ENCODE results near the gene PLCB1.

PLCB1 gene

DNA sequence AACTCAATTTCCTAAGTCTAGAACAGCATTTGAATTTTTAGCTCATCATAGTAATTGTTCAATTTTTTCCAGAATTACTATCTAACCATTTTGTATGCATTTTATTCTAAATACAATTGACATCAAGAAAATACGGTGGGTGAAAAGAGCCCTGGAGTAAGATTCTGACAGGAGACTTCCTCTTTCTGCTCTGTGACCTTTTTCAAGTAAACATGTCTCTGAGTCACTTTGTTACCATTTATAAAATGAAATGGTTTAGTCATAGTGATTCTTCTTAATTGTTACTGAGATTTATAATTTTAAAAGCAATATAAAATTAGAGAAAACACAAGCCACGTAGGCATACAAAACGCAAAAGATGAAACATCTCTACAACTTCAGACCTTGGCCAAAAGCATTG lies 80.2 kb downstream of the PLCB1 start:
- DNase-seq (ENCODE audit: low read depth in 2 of 2) = no peak

DNA sequence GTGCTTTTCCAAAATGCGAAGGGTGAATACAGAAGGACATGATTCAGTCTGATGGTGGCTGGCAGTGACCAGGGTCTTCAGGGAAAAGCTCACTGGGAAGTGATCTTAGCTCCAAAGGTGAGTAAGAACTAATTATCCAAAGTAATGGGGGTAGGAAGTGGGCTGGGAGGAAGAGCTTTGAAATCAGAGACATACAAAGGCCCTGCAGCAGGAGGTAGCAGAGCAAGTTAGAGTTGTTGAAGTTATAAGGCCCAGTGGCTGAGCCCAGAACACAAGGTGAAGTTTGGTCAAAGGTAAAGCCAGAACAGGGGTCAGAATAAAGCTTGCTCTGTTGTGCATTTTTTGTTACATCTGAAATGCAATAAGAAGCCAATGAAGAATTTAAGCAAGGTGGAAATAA lies 81.2 kb downstream of the PLCB1 start:
- no peak for DNase-seq (ENCODE audit: low read depth in 2 of 2)

DNA sequence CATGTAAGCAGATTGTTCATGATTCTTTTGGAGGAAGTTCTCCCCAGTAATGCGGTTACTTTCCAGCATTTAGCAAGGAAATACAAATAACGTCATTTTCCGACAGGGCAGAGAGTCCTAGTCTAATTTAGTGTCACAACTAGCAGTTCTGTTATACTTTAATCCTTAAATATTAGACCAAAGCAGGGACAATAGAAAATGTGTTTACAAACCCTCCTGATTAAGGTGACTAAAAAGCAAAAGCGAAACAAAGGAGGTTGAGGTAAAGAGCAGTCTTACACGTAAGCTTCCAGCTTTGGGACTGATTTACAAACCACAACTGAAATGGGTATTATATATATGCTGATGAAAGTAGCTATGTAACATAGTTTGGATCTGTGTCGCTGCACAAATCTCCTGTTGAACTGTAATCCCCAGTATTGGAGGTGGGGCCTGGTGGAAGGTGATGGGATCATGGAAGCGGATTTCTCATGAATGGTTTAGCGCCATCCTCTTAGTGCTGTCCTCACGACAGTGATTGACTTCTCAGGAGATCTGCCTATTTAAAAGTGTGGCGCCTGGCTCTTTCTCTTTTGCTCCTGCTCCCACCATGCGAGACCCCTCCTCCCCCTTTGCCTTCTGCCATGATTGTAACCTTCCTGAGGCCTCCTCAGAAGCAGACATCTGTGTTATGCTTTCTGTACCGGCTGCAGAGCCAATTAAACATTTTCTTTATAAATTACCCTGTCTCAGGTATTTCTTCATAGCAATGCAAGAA lies 81.9 kb downstream of the PLCB1 start:
- DNase-seq (ENCODE audit: low read depth in 2 of 2) = no peak

DNA sequence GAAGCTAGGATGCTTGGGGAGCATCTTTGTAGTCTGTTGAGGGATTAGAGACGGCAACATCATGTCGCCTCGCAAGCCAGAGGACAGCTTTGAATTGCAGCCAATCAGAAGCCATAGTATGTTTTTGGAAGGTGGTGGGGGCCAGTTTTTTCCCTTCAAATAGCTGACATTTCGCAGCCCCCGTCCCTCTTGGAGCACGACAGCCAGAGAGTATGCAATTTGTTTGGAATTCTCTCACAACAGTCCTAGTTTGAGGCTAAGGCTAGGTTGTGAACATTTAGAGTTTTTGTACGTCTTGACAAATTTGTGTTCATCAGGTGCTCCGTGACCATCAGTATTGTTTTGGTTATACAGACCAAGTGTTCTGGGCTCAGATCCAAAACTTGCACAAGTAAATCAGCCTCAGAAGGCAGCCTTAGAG lies 83.3 kb downstream of the PLCB1 start:
- DNase-seq (ENCODE audit: low read depth in 2 of 2) = no peak

DNA sequence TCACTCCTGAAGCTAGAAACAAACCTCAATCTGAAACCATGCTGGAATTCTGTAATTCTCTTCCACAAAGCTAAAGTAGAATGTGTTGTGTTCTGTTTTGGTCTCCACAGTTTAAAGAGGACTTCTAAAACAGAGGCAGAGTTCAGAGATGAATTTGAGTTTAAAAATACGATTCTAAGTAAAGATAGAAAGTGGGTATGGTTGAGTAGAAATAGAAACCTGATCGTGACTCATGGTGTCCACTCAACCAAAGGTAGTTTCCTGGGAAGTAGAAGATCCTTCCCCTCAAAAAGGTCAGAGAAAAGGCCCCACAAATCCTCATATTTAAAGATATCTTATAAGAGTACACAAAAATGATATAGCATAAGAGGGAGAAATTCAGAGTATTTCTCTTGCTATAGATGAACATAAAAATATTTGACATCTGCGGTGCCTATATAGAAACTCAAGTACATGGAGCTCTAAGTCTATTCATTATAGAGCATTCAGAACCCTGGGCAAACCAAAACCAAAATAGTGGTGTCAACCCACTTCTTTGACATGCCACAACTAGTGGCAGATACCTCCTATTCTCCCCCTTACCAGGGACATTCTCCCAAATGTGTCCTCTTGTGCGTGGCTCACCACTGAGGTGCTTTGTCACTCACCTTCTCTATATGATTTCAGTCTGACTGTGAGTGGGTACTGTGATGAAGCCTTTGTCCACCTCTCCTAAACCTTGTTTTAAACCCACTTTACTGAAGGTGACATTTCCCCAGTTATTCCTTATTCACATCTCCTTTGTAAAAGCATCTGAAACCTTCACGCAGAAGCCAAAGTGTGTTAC lies 84.5 kb downstream of the PLCB1 start:
- no peak for DNase-seq (ENCODE audit: low read depth in 2 of 2)

DNA sequence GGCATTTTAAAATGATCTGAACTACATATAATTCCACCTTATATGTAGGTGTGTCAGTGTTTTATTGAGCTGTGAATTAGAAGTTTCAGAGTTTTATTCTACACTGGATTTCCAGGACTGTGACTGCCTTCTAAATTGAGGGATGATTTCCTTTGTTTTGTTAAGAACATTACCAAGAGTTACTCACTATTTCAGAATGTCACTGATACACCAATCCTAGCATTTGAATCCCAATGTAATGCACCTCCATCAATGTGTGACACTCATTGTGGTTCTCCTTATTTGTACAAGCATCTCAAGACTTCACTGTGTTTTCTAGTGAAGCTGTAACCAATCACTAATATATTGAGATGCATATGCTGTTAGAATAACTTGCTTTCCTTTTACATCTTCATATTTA lies 86.8 kb downstream of the PLCB1 start:
- DNase-seq (ENCODE audit: low read depth in 2 of 2) = no peak

DNA sequence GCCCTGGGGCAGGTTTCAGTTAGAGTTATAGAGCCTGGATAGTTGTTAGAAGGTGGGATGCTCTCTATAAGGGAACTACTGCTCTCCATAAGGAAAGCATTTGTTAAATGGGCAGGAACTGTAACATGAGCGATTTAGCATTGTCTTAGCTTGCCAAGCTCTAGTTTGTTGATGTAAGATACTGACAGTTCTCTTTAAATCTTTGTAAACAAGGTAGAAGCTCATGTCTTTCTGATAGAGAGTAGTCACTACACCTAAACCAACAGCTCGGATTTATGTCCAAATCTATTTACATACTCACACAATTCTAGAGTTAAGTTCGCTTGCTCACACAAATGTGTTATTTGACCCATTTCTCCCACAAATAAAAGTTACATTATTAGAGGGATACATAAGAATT lies 87.3 kb downstream of the PLCB1 start:
- no peak for DNase-seq (ENCODE audit: low read depth in 2 of 2)

DNA sequence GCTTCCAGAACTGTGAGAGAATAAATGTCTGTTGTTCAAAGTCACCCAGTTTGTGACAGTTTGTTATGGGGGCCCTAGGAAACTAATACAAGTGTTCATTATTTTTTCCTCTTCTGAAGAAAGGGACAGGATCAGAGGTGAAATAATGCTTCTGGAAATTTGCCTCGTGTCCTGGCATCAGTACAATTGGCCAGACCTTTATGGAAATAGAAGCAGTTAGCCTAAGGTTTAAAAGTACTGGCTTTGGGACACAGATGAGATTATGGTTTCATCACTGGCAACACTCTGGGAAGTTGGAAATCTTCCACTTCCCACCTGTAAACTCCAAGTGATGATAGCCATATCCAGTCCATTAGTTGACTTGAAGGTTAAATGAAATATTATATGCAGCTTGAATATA lies 88.7 kb downstream of the PLCB1 start:
- DNase-seq (ENCODE audit: low read depth in 2 of 2) = no peak

DNA sequence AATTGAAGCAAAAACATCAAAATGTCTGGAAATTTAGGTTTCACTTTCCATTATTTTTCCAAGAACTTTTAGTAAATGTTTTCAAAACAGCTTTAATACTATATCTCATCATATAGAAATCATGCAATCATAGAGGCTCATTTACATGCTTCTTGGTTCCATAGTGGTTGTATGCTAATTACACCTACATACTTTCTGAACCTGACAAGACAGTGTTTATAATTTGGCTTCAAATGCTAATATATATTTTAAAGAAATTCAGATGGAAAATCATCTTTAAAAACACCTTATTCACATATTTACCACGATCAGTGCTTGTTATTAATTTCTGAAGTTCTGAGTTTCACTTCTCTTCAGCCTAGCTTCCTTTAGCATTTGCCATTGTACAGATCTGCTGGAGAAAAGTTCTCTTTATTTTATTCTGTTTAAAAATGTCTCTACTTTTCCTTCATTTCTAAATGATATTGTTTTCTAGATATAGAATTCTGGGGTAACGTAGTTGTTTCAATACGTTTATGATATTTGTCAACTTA lies 89.9 kb downstream of the PLCB1 start:
- no peak for DNase-seq (ENCODE audit: low read depth in 2 of 2)

DNA sequence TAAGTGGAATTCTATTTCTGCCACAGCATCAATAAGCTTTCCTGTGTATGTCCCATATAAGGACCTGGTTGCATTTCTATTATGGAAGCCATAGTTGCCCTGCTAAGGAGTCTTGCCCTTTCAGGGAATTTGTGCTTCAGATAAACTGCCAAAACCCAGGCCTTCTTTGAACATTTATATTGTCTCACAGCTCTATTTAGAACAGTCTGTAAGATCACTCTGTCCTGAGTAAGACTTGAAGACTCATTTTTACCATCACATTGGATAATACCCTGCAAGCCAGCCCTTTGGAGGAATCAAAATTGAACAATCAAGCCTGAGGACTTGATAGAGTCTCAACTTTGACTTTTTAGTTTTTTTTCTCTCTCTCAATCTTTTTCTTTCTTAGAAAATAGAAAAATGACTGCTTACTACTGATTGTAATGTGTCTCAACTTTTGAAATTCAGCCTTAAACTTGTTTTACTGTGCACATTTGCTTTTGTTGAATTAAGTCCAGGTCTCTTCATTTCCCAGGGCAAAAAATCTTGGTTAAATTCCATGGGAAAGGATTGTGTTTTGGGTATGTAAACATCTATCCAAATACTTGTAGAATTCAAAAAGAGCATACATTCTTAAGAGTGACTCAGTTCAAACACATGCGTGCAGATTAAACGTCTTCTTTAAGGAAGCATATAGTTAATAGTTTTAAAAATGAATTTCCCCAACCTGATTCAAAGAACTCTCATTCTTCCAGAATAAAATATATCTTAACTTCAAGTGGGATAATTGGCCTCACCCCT lies 91.2 kb downstream of the PLCB1 start:
- DNase-seq (ENCODE audit: low read depth in 2 of 2) = no peak

DNA sequence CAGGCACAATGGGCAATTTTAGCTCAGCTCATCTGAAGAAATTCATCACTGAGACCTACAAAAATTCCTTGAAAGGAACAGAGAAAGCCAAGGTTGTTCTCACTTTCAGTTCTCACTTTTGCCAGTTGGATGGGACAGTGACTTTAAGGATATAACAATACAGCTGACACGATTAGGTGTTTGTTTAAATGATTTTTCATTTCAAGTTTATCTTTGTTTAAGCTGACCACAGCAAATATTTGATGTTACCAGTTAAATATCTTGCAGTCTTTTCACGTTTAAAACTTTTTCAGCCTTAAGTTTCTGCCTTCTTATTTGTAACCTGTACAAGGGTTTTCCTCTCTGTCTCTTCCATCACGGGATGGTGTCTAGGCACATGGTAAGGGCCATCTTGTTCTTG lies 93.6 kb downstream of the PLCB1 start:
- no peak for DNase-seq (ENCODE audit: low read depth in 2 of 2)

DNA sequence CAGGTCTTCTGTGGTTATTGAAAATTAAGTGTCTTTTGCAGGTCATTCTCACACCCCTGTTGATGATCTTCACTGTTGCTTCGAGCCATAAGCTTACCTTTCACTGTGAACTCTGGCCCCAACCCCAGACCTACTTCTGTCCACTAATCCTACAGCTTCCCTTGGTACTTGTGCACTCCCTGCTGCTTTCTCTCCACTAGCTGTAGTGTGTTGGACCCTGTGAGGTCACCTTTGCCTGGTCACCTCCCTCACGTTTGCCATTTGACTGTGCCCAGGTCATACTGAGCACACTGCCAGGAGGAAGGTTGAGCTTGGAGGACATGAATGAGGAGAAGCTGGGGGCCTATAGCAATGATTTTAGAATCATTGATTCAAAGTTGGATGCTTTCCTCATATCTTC lies 94.0 kb downstream of the PLCB1 start:
- no peak for DNase-seq (ENCODE audit: low read depth in 2 of 2)

DNA sequence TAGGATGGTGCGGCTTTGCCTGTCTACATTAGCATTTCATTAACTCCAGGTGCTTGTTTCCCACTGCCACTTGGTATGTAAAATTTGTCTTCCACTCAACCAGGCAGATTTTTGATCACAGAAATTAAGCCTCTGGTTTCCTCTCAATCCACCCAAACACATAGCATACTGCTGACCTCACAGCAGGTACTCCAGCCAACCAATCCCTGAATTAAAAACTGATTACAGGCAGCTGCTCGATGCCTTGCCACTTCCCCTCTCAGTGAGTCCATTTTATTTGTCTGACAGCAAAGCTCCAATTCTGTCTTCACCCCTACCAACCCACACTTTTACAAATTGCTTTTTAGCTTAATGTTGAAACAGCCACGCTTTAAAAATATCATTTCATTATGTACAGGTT lies 95.2 kb downstream of the PLCB1 start:
- DNase-seq (ENCODE audit: low read depth in 2 of 2) = no peak

DNA sequence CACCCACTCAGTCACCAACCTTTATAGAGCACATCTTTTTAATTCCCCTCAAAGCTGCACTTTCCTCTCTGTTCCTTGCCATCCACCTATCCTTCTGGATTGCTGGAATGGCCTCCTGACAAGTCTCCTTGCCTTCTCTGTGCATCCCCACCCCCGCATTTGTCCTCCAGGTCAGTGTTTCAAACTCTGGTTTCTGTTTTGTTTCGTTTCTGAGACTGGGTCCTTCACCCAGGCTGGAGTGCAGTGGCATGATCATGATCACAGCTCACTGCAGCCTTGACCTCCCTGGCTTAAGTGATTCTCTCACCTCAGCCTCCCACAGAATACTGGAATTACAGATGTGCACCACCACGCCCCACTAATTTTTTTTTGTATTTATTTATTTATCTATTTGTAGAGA lies 96.2 kb downstream of the PLCB1 start:
- DNase-seq (ENCODE audit: low read depth in 2 of 2) = no peak

DNA sequence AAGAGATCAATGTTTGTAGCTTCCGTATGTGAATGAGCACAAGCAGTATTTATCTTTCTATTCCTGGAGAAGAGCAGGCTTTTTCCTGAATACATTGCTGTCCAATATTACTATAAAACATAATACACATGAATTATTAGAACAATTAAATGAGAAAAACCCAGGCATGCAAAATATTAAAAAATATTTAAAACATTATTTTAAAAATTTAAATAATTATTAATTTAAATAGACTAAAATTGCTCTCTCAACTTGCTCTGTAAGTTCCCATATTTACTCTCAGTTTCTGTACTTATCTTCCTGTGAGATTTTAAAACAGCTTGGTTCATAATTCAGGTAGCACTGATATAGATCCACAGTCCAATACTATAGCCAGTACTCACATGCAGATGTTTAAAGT lies 97.0 kb downstream of the PLCB1 start:
- DNase-seq (ENCODE audit: low read depth in 2 of 2) = no peak

DNA sequence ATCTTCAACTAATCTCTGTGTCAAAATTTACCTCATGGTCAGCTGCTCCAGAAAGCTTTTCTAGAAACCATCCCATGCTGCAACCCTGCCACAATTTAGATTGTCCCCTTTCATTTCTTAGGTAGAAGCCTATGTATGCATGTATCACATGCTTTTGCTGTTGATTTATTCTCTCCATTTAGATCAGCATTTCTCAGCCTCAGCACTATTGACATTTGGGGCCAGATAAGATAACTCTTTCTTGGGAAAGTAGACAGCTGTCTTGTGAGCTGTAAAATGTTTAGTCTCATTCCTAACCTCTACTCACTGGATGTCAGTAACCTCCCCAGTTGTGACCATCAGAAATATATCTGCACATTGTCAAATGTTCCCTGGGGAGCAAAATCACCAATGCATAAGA lies 99.0 kb downstream of the PLCB1 start:
- no peak for DNase-seq (ENCODE audit: low read depth in 2 of 2)

DNA sequence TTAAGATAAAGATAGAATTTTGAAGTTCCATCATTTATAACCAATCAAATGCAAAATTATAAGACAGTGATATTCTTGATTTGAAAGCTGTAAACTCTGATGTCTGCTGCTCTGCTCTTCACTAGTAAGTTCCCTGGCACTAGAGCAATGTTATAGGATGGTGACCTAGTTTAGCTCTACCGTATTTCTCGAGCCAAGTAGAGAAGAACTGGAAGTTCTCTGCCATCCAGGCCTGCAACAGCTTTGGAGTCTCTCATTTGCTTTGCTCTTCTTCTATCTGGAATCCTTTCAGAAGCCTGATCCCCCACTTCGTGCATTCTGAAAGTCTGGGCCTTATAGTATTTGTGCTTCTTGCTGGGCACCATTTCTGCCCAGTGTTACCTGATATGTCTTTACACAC lies 100.3 kb downstream of the PLCB1 start:
- DNase-seq (ENCODE audit: low read depth in 2 of 2) = no peak

DNA sequence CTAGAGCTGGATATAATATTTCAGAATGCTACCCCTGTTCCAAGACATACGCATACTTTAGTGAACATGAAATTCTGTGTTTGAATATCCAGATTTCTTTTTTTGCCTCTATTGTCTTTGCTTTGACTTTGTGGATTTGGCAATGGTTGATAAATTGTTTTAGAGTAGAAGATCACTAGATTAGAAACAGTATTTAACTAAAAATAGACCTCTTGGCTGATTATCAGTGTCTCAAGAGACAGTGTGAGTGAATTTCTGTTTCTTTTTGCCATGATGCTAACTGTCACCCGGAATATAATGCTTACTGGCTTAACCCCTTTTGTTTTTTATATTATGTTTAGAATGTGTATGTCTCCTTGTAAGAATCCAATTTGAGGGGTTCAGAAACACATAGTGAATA lies 102.5 kb downstream of the PLCB1 start:
- DNase-seq (ENCODE audit: low read depth in 2 of 2) = no peak

DNA sequence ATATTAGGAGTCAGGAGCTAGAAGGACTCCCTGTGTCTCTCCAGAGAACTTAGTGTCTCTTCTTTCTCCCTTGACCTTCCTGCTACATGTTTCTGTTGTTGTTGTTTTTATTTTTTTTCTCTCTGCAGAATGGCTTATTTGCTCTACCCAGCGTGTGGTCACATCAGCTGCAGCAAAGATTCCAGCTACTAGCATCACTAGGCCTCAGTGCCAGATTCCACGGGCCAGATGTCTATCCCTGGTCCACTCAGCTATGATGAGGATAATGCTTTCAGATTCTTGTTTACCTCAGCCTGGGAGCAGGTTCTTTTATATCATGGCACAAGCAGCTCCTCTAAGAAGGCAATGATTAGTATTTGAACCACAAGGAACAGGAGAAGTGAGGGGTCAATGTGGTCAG lies 110.0 kb downstream of the PLCB1 start:
- DNase-seq (ENCODE audit: low read depth in 2 of 2) = no peak

DNA sequence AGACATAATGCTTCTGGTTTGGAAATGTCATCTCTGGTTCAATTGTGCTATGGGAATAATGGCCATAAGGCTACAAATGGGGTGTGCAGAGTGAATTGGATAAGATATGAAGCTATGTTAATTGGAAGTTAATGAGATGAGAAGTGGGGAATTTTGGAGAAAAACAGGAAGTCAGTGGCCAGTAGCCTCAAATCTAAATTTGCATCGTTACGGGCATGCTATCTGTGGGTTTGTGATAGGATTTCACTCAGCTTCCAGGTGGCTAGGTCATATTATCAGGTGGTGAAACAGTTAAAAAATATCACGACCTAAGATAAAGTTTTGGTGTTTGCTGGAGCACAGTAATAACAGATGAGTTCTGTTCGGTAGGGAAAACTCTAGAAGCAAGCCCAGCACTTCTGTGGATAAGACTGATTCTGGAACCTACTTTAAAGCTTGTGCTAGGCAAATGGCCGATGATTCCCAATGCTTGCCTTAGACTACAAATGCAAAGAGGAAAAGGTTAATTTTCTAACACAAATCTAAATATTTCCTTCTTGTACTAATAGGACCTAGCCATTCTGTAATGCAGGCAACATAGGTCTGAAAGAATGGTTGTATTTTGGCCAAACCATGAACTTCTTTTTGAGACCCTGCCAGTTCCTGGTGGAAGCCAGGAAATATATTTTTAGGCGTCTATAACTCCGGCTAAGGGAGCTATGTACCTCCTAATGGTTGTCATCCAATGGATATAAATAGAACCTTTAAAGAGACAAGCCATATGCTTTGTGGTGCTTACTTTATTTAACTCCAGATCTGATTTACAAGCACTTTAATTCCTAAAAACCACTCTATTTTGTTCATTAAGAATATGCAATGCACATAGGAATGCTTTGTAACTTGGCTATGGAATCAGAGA lies 111.0 kb downstream of the PLCB1 start:
- DNase-seq (ENCODE audit: low read depth in 2 of 2) = no peak

DNA sequence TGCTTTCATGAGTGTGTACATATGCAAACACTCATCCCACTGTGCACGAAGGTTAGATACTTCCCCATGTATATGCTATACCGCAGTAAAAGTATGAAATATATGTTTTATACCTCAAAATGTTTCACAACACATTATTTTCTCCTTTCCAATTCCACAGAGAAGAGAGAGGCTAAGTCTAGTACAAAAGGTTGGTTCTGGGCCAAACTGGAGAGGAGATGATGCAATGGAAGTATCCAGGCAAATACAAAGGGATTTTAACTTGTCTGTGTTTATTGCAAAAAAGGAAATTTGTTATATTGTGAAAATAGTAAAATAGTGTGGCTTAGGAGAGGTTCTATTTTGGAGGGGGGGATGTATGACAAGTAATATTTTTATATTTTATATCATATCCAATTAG lies 112.6 kb downstream of the PLCB1 start:
- DNase-seq (ENCODE audit: low read depth in 2 of 2) = no peak

Data from stimulated activated CD4-positive, alpha-beta T cell treated with anti-CD3 and anti-CD28 coated beads, Interleukin-1b, Interleukin-23, amount 100 ng/mL, for 4 hours (primary cell).